PC-3 (cell line): Measurements from ENCODE around the gene GRHPR. TPM values are rescaled to one million over a fixed set of nuclear protein-coding genes. Genes with fewer than 3 reads are reported as not detected.

Experiments used
- ATAC-seq: fragments of 200-7000 bp; cut with Tn5 transposase; 2 replicates; pipeline ENCODE4 v1.9.1; 2020; ENCODE audit warnings: mild to moderate bottlenecking, moderate library complexity
- BruUV-seq: library from RNA; stranded (reverse); fragments of 400-500 nt; replicated peaks from 2 replicates; lab custom pipeline; 2021; lab: Mats Ljungman, UMichigan
- CTCF ChIA-PET: fragments of 300-600 bp; sonication (Branson Sonifier 250); formaldehyde crosslinking; loops from one replicate; lab custom pipeline; 2022; ENCODE audit warnings: antibody characterized with exemption; lab: Charles Lee
- POLR2A ChIA-PET: fragments of 300-600 bp; sonication (Branson Sonifier 250); formaldehyde crosslinking; loops from one replicate; lab custom pipeline; 2022; ENCODE audit warnings: antibody characterized with exemption; ENCODE audit not compliant: unreplicated experiment; lab: Charles Lee
- DNase-seq: peaks from one replicate; pipeline ENCODE4 v3.0.0-alpha.2; 2015
- H2AFZ ChIP-seq: fragments of 300-600 bp; sonication (generic); 2 replicates; pipeline ENCODE4 v1.6.0; 2016; ENCODE audit warnings: antibody characterized with exemption, low read length
- H3F3A ChIP-seq: fragments of 300-600 bp; sonication (generic); one replicate; pipeline ENCODE4 v1.6.0; 2017; ENCODE audit warnings: antibody characterized with exemption, low read length, control low read depth, mild to moderate bottlenecking; ENCODE audit not compliant: unreplicated experiment
- H3K27ac ChIP-seq: fragments of 300-600 bp; sonication (generic); 2 replicates; pipeline ENCODE4 v1.5.1; 2016; ENCODE audit warnings: mild to moderate bottlenecking, low read length
- H3K27me3 ChIP-seq: fragments of 300-600 bp; sonication (generic); 2 replicates; pipeline ENCODE4 v1.6.1; 2016; ENCODE audit warnings: low read length, mixed read lengths
- H3K36me3 ChIP-seq: fragments of 300-600 bp; sonication (generic); 2 replicates; pipeline ENCODE4 v1.6.1; 2016; ENCODE audit warnings: low read depth, mixed run types, low read length, mixed read lengths
- H3K4me1 ChIP-seq: fragments of 300-600 bp; sonication (generic); 2 replicates; pipeline ENCODE4 v1.5.1; 2016; ENCODE audit warnings: low read length; ENCODE audit not compliant: insufficient read depth
- H3K4me2 ChIP-seq: fragments of 300-600 bp; sonication (generic); 2 replicates; pipeline ENCODE4 v1.6.0; 2016; ENCODE audit warnings: low read length
- H3K4me3 ChIP-seq: fragments of 300-600 bp; sonication (generic); 2 replicates; pipeline ENCODE4 v1.5.1; 2016; ENCODE audit warnings: mild to moderate bottlenecking, low read length, mixed read lengths
- H3K79me2 ChIP-seq: fragments of 300-600 bp; sonication (generic); 2 replicates; pipeline ENCODE4 v1.6.1; 2017; ENCODE audit warnings: low read length, mixed read lengths
- H3K9ac ChIP-seq: fragments of 300-600 bp; sonication (generic); 2 replicates; pipeline ENCODE4 v1.6.0; 2016; ENCODE audit warnings: mild to moderate bottlenecking, low read length
- H3K9me2 ChIP-seq: fragments of 300-600 bp; sonication (generic); replicated peaks from 2 replicates; pipeline ENCODE4 v1.6.1; 2016; ENCODE audit warnings: mixed run types, low read length, mixed read lengths
- H3K9me3 ChIP-seq: fragments of 300-600 bp; sonication (generic); 2 replicates; pipeline ENCODE4 v1.6.1; 2016; ENCODE audit warnings: low read length, mixed read lengths
- H4K20me1 ChIP-seq: fragments of 300-600 bp; sonication (generic); 2 replicates; pipeline ENCODE4 v1.6.1; 2016; ENCODE audit warnings: low read length, mixed read lengths
- CTCF ChIP-seq: fragments of 300-600 bp; sonication (generic); conservative IDR thresholded peaks from 2 replicates; pipeline ENCODE4 v1.5.1; 2017; ENCODE audit warnings: antibody characterized with exemption, low read depth, mild to moderate bottlenecking, low read length
- EZH2 ChIP-seq: fragments of 300-600 bp; sonication (generic); IDR thresholded peaks from one replicate; pipeline ENCODE4 v1.6.1; 2017; ENCODE audit warnings: antibody characterized with exemption, mild to moderate bottlenecking, low read length; ENCODE audit not compliant: unreplicated experiment
- EZH2phosphoT487 ChIP-seq: fragments of 300-600 bp; sonication (generic); IDR thresholded peaks from 2 replicates; pipeline ENCODE4 v1.6.1; 2018; ENCODE audit warnings: mild to moderate bottlenecking, antibody characterized with exemption, low read length, borderline replicate concordance
- intact Hi-C: fragments of 100-400 bp; cut with micrococcal nuclease; formaldehyde crosslinking; loops from 2 replicates; pipeline ENCODE4 v1.9.0; 2023
- total RNA-seq: library from RNA; depleted of rRNA; stranded (reverse); fragments of >200 nt; gene quantifications from 2 replicates; pipeline ENCODE4 v1.2.3, GENCODE V29; 2014

The GRHPR gene
- total RNA-seq, 1 experiment from 2014 or later, result 84.1 TPM

- DNase-seq (peak; percentile 14), ATAC-seq (peak; percentile 50)
- ChIA-PET CTCF (no interaction called here), POLR2A (no interaction called here)
- TF ChIP-seq EZH2phosphoT487, result no peak
- TF ChIP-seq CTCF, result no peak
- no peak for TF ChIP-seq EZH2
- no peak overlapping the region for H3K9ac ChIP-seq
- intact Hi-C loops, result no loop called here
- peaks cover 99% of the 10 kb centered on the region for H3K79me2 ChIP-seq
- H2AFZ ChIP-seq, result no peak overlapping the region
- H3K9me2 ChIP-seq, result no peaks in the 10 kb centered on the region
- peaks cover 61% of the 10 kb centered on the region for H3K4me1 ChIP-seq
- peak overlapping the region; percentile 74 for H3K4me2 ChIP-seq
- H3K9me3 ChIP-seq, result no peaks in the 10 kb centered on the region
- peaks cover 16% of the 10 kb centered on the region for H4K20me1 ChIP-seq
- peaks cover 7% of the 10 kb centered on the region for H3F3A ChIP-seq
- BruUV-seq, result no TSS peak
- peak overlapping the region; percentile 44; the same call in 1 of the 2 replicates for H3K4me3 ChIP-seq
- no peaks in the 10 kb centered on the region for H3K27me3 ChIP-seq
- peak overlapping the region; percentile 73 for H3K27ac ChIP-seq
- H3K36me3 ChIP-seq, result no peaks in the 10 kb centered on the region; the same call in 1 of the 2 replicates
Observed at GRCh38 chr9:37454238-37454637, 31.7 kb downstream of the GRHPR start.

- H3K36me3 ChIP-seq, result no peaks in the 10 kb centered on the region
- peak overlapping the region; percentile 48 for H3K27ac ChIP-seq
- H3K27me3 ChIP-seq, result no peaks in the 10 kb centered on the region
- no TSS peak for BruUV-seq
- H3K4me3 ChIP-seq, result 0 out of 2 replicates have a peak overlapping the region, but pooled peaks have one; percentile 8
- H3K79me2 ChIP-seq, result peaks cover 97% of the 10 kb centered on the region
- ChIA-PET CTCF (no interaction called here), POLR2A (no interaction called here)
- peaks cover 61% of the 10 kb centered on the region for H3K4me1 ChIP-seq
- H3F3A ChIP-seq, result peaks cover 7% of the 10 kb centered on the region
- no peaks in the 10 kb centered on the region for H3K9me3 ChIP-seq
- no peaks in the 10 kb centered on the region for H3K9me2 ChIP-seq
- H3K4me2 ChIP-seq, result peak overlapping the region; percentile 58
- no peak overlapping the region for H3K9ac ChIP-seq
- TF ChIP-seq EZH2phosphoT487, result no peak
- TF ChIP-seq CTCF, result no peak
- no peak for TF ChIP-seq EZH2
- no peak overlapping the region for H2AFZ ChIP-seq
- H4K20me1 ChIP-seq, result peaks cover 16% of the 10 kb centered on the region
- DNase-seq, result peak; percentile 66
- peak; percentile 44 for ATAC-seq
- intact Hi-C loops, result no loop called here
Observed at GRCh38 chr9:37455884-37456647, 33.6 kb downstream of the GRHPR start.

- BruUV-seq, result no TSS peak
- no peak for ATAC-seq
- no peaks in the 10 kb centered on the region for H3K36me3 ChIP-seq
- intact Hi-C loops, result no loop called here
- no peaks in the 10 kb centered on the region for H3K9me3 ChIP-seq
- H4K20me1 ChIP-seq, result peaks cover 16% of the 10 kb centered on the region
- no peak overlapping the region for H3K9ac ChIP-seq
- no peaks in the 10 kb centered on the region for H3K9me2 ChIP-seq
- H3K4me2 ChIP-seq, result peak overlapping the region; percentile 58
- no peaks in the 10 kb centered on the region for H3K27me3 ChIP-seq
- TF ChIP-seq CTCF (no peak), EZH2 (no peak), EZH2phosphoT487 (no peak)
- no peak overlapping the region for H2AFZ ChIP-seq
- no peak for DNase-seq
- H3F3A ChIP-seq, result peaks cover 7% of the 10 kb centered on the region
- H3K79me2 ChIP-seq, result peaks cover 97% of the 10 kb centered on the region
- ChIA-PET CTCF (no interaction called here), POLR2A (no interaction called here)
- H3K27ac ChIP-seq, result peak overlapping the region; percentile 48
- H3K4me1 ChIP-seq, result peaks cover 57% of the 10 kb centered on the region
- 0 out of 2 replicates have a peak overlapping the region, but pooled peaks have one; percentile 8 for H3K4me3 ChIP-seq
Observed at GRCh38 chr9:37456817-37457216, 34.3 kb downstream of the GRHPR start.
